OCI-LY3 (cell line): ENCODE measurements around the gene DR1.

Source experiments
- EZH2phosphoT487 ChIP-seq: fragments of 200-600 bp; shearing (Covaris generic); IDR thresholded peaks from 2 replicates; pipeline ENCODE4 v1.6.1; 2018; ENCODE audit warnings: antibody characterized with exemption, mixed run types, low read depth
- TF ChIP-seq, protein P1 (sequence below): fragments of 200-600, 300-600 bp; sonication (generic); IDR thresholded peaks from 2 replicates; pipeline ENCODE4 v1.5.1; 2014; ENCODE audit warnings: antibody characterized with exemption, low read length, low read depth

DNA sequence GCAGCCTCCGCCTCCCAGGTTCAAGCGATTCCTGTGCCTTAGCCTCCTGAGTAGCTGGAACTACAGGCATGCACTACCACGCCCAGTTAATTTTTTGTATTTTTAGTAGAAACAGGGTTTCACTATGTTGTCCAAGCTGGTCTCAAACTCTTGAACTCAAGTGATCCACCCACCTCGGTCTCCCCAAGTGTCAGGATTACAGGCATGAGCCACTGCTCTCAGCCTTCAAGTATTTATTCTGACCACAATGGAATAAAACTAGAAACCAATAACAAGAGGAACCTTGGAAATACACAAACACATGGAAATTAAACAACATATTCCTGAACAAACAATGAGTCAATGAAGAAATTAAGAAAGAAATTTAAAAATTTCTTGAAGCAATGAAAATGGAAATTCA, 32.7 kb upstream of the DR1 start:
- TF ChIP-seq, protein P1, sequence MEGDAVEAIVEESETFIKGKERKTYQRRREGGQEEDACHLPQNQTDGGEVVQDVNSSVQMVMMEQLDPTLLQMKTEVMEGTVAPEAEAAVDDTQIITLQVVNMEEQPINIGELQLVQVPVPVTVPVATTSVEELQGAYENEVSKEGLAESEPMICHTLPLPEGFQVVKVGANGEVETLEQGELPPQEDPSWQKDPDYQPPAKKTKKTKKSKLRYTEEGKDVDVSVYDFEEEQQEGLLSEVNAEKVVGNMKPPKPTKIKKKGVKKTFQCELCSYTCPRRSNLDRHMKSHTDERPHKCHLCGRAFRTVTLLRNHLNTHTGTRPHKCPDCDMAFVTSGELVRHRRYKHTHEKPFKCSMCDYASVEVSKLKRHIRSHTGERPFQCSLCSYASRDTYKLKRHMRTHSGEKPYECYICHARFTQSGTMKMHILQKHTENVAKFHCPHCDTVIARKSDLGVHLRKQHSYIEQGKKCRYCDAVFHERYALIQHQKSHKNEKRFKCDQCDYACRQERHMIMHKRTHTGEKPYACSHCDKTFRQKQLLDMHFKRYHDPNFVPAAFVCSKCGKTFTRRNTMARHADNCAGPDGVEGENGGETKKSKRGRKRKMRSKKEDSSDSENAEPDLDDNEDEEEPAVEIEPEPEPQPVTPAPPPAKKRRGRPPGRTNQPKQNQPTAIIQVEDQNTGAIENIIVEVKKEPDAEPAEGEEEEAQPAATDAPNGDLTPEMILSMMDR: no peak
- TF ChIP-seq EZH2phosphoT487: no peak
